Esophagus mucosa (tissue), 1 donor: ENCODE data around the gene TSPAN18. TPM values are rescaled to one million over a fixed set of nuclear protein-coding genes. Genes with fewer than 3 reads are reported as not detected.
"Not testable (repeated sequence)": the region's sequence is repeated elsewhere in the genome, so short reads cannot be mapped to it uniquely, and the experiment has no call there.

Source experiments
- ATAC-seq: fragments of 200-7000 bp; cut with Tn5 transposase; one replicate; pipeline ENCODE4 v1.9.1; 2020
- total RNA-seq: library from RNA; stranded (reverse); gene quantifications from one replicate; pipeline ENCODE4 v1.2.4, GENCODE V29; 2023
- donor health status: DM: yes; HTN: yes; CAD: no.

Gene TSPAN18
- total RNA-seq, 1 donor from 2014 or later = 2.3 TPM

DNA sequence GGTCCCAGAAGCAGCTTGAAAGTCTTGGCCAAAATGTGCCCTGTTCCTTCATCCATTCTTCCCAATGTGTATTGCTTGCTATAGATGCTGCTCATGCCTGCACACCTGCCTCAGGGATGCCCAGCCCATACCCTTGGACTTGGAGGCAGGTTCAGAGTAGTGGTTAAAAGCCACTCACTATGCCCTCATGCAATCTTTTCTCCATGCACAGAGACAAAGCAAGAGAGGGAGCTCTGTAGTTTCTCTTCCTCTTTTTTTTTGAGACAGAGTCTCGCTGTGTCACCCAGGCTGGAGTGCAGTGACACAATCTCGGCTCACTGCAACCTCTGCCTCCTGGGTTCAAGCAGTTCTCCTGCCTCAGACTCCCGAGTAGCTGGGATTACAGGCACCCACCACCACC lies 144.9 kb downstream of the TSPAN18 start:
- not testable (repeated sequence) for ATAC-seq

GRCh38 chr11:44872556-44872955 lies 145.8 kb downstream of the TSPAN18 start:
- no peak for ATAC-seq

DNA sequence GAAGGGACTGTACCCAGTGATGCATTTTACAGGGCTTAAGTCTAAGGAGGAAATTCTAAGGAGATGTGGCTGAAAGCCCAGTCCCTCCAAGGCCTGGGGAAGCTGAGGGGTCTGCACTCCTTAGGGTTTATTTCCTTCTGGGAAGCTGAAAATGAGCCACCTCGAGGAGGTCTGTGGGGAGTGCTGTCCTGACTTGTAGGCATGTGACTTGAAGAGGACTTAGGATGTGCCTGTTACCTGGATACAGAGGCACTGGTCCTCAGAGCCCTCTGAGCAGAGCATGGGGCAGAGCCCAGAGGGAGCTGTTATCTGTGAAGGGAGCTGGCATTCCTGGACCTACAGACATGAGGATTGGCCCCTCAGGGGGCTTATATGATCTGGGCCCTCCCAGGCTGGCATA lies 146.8 kb downstream of the TSPAN18 start:
- no peak for ATAC-seq

DNA sequence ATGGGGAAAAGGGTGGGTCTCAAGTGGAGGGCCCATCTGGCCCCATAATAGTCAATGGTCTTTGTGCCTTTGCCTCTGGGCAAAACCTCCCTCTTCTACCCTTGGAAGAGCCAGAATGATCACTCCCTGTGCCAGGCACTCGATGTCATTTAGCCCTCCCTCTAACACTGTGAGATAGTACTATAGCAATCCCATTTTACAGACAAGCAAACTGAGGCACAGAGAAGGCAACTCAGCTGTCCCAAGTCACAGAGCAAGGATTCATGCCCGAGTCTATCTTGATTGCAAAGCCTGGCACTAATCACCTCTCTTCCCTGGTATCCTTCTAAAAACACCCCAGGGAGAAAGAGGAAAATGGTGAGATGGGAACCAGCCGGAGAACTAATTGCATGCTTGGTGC lies 147.5 kb downstream of the TSPAN18 start:
- no peak for ATAC-seq

DNA sequence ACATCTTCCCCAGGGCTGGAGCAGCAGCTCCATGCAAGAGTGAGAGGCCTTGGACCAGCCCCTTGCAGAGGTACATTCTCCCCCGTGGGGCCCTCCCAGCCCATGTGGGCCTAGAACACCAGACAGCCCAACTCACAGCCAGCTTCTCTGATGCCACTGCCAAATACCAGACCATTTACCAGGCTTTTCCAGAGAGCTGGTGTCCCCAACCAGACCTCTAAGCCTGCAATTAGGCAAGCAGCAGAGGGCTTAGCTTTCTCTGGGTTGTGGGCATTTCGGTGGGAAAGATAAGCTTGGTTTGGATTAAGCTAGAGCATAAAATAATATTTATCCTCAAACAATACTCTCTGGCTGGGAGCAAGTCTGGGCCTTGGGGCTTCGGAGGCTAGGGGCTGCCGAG lies 148.3 kb downstream of the TSPAN18 start:
- no peak for ATAC-seq

- ATAC-seq = no peak
Measured at GRCh38 chr11:44876194-44876723, 149.5 kb downstream of the TSPAN18 start.

DNA sequence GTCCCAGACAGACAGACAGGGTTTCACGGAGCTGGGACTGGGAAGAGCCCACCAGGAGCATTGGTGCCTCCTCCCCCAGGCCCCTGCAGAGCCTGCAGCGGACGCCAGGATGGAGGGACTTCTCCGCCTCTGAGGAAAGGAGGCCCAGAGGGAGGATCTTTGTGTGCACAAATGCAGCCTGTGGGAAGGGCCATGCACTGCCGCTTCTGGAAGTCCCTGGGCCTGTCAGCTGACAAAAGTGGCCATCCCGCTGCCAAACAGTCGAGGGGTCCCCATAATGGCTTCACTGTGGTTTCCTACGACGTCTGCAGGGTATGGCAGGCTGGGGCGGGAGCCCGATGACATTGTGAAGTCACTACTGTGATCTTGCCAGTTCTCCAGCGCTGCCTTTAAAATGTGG lies 150.1 kb downstream of the TSPAN18 start:
- no peak for ATAC-seq

- no peak for ATAC-seq
Measured at GRCh38 chr11:44877571-44878497, 151.1 kb downstream of the TSPAN18 start.

DNA sequence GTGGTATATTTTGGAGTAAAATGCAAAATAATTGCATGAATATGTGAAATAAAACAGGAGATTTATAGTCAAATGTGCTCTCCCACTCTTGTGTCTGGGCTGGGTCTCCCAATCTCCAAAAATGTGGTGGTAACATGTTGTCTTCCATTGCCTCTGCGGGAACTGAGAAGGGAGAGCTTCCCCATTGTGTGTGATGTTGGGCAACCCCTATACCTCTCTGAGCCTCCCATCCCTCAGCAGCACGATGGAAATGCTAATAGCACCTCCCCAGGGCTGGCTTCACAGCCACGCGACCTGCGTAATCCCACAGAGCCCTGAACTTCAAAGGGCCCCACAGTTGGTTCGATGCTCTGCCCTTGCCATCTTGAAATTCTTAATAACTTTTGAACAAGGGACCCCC lies 151.9 kb downstream of the TSPAN18 start:
- ATAC-seq = no peak

DNA sequence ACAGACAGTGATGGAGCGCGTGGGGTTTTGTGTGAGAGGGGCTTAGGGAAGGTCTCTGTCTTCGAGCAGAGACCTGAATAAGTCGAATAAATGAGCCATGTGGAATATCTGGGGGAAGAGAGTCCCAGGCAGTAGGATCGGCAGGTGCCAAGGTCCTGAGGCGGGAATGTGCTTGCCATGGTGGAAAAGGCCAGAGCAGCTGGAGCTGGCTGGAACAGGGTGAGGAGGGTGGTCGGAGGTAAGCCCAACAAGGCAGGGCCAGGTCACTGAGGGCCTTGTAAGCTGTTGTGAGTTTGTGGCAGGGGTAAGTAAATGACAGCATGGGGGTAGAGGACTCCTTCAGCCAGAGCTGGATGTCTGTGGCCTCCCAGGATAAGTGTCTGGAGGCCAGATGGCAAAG lies 152.7 kb downstream of the TSPAN18 start:
- ATAC-seq = no peak

- ATAC-seq = no peak
Measured at GRCh38 chr11:44880511-44880910, 153.7 kb downstream of the TSPAN18 start.

- no peak for ATAC-seq
Measured at GRCh38 chr11:44880953-44881352, 154.2 kb downstream of the TSPAN18 start.

GRCh38 chr11:44883277-44883676 lies 156.5 kb downstream of the TSPAN18 start:
- ATAC-seq = peak; percentile 56

DNA sequence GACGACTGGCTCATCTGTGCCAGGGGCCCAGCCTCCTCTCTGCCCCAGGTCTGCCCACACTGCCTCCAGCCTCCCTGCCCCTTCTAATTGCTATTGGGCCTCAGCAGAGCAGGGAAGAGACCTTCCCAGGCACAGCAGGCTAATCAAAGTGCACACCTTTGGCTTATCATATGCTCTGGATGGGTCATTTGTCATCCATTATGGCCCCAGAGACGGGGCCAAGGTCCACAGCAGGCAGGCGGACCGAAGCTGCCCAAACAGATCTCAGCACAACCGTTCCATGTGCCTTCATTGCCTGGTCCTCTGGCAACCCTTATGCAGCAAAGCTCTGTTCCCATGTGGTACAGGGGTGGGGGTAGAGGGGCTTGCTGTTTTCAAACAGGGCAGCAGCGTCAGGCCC lies 157.3 kb downstream of the TSPAN18 start:
- ATAC-seq = no peak

DNA sequence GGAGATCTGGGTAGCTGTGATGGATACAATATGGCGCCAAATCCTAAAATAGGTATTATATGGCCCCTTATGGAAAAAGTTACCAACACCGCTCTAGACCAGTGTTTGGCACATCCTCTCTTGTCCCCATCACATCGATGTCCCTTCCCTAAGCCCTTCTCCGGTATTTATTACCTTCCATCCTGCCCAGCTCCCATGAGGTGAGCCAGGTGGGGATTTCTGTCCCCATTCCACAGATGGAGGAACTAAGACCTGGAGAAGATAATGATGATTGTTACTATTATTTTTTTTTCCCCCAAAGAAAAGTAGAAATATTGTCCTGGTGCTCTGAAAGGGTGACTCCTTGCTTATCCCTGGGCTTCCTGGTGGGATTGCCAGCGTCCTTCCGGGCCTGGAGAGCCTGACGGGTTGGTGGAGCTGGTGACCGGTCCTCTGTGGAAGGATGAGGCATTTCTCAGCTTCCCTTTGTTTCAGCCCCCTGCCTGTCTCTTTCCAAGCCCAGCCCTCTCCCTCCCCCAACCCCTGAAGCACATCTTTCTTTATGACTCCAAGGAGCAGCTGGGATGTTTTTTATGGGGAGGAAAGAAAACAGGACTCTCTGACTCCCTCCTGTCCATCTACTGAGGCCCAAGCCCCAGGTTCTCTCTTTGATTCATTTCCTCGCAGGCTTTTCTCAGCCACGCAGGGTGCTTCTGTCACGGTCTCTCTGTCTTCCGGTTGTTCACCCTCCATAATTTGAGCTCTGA lies 158.5 kb downstream of the TSPAN18 start:
- ATAC-seq = no peak

DNA sequence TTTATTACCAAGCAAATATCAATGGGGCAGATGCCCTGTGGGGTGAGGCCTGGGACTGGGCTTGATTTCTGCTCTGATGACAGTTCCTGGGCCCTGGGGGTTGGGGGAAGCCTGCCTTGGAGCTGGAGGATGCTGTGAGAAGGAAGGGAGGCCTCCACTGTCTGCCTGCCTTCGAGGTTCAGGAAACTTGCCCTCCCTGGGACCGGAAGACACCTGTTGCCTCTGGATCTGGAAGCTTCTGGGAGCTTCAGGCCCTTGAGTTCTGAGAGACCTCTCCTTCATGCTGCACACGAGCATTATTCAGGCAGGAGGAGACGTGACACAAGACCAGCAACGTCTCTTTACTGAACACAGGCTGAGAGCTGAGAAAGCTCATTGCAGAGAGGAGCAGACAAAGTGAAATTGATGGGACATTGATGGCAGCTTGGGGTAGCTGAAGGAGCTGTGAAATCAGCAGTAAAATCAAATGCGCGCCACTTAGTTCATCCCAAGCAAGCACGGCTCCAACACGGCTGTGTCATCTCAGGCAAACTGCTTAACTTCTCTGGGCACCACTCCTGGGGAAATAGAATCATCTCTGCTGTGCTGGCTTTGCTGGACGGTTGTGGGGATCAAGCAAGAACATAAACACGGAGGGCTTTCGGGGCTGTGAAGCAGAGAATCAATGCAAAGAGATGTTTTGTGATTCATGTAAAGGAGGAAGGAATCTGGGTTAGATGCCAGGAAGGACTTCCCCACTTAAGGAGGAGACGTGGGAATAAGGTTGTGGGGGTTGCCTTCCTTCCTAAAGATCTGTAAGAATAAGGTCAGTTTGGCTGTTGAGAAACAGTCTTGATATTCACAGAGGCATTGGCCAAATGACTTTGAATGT lies 159.4 kb downstream of the TSPAN18 start:
- ATAC-seq = no peak

DNA sequence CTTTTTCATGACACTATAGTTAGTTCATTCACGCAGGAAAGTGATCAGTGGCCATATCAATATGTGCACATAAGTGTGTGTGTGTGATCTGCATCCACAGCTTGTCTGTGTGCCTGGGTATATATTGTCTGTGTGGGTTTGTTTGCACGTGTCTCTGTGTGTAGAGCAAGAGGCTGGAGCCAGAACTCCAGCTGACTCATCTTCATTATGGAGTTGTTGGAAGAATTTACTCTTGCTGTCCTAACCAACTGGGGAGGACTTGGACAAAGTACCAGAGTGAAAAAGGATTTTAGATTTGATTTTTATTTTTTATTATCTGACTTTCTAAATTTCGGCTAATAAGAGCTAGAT lies 160.0 kb downstream of the TSPAN18 start:
- no peak for ATAC-seq

GRCh38 chr11:44887636-44888035 lies 160.9 kb downstream of the TSPAN18 start:
- ATAC-seq = no peak

DNA sequence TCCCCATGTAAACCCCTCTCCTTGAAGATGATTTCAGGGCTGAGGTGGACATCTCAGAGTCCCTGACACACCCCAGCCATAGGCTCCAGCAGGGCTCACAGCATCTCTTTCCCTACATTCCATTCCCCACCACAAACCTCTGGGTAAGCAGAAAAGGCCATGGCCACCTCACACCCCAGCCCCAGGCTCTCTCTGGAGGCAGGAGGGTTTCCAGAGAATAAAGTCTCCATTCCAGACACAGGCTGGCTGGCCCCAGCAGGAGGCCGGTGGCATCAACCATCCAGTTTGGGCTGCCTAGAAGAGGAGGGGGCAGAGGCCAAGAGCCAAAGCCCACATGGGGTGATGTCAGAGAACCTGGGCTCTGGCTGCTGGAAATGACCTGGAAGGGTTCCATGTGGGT lies 162.5 kb downstream of the TSPAN18 start:
- no peak for ATAC-seq

DNA sequence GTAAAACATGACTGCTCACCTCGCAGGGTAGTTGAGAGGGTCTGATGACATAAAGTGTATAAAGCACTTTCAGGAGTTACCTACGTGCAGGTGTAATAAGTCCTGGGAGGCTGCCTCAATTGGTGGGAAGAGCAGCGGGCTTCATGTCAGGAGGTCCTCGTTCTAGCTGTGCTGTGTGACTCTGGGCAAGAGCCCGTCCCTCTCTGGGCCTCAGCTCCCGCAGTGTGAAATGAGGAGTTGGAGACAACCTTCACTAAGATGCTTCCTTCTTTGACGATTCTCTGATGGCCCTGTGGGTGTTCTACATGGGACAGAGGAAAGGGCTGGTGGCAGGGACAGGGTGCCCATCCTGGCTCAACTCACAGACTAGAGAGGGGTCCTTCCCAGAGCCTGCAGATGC lies 166.1 kb downstream of the TSPAN18 start:
- no peak for ATAC-seq

DNA sequence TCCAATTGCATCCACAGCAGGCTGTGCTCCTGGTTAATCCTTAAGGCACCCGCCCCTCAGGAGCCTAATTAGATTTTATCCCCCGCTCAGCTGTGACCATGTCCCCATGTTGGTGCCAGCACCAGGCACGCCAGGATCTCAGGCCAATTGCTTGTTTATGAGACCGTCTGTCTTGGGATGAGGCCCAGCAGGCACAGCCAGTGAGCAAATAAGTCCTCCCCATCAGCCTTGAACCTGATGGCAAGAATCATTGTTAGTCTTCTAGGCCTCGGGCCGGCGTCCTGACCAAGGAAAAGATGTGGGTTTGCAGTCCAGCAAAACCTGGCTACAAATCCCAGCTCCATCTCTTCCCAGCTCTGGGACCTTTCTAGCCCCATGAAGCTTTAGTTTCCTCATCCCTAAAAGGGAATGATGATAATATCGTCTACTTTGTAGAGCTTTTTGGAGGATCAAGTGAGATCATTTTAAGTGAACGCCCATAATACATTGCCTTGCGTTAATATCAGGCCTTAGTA lies 166.6 kb downstream of the TSPAN18 start:
- ATAC-seq = no peak

DNA sequence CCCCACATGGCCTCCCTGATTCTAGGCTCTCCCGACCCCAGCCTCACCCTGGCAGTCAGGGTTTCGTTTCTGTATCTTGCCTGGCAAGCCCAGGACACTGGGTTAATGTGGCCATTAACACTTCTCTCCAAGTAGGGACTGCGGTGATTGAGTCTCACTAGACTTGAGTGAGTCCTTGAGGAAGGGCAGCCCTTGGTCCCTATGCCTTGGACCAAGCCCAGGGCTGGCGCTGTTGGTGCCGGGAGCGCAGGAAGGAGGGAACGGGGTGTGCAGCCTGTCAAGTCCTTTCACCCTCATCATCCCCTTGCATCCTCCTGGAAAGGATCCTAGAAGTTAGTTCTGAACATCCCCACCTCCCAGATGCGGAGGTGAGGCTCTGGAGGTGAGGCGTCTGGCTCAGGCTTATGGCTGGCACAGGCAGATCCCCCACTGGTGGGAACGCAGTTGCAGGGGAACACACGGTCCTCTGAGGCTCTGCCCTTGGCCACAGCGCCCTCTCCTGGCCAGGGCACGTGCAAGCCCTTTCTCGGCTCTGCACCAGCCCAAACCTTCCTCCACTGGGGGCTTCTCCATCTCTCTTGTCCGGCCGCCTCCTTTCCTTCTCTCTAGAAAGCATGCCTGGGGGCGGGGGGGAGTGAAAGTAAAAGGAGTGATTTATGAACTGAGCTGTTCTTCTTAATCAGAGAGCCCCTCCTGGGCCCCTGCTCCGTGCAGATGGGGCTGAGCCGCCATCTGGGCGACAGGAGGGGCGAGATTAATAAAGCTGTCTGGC lies 167.3 kb downstream of the TSPAN18 start:
- peak; percentile 69 for ATAC-seq
